Osteocyte (in vitro differentiated cells): Measurements from ENCODE around the gene ANKAR. TPM values are rescaled to one million over a fixed set of nuclear protein-coding genes. Genes with fewer than 3 reads are reported as not detected.
"Not testable (repeated sequence)": the region's sequence is repeated elsewhere in the genome, so short reads cannot be mapped to it uniquely, and the experiment has no call there.

ENCODE experiments used
- DNase-seq: peaks from one replicate; pipeline ENCODE4 v3.0.0; 2021; ENCODE audit warnings: mixed read lengths; ENCODE audit not compliant: unreplicated experiment; ENCODE audit errors: extremely low spot score
- H3K27ac Mint-ChIP-seq: one replicate; pipeline ENCODE4 v1.8.0; 2021; ENCODE audit warnings: mild to moderate bottlenecking, mixed read lengths; ENCODE audit not compliant: unreplicated experiment
- H3K27me3 Mint-ChIP-seq: one replicate; pipeline ENCODE4 v1.8.0; 2021; ENCODE audit warnings: mixed read lengths; ENCODE audit not compliant: unreplicated experiment
- H3K36me3 Mint-ChIP-seq: one replicate; pipeline ENCODE4 v1.8.0; 2021; ENCODE audit warnings: mixed read lengths; ENCODE audit not compliant: unreplicated experiment
- H3K4me1 Mint-ChIP-seq: one replicate; pipeline ENCODE4 v1.8.0; 2021; ENCODE audit warnings: mixed read lengths; ENCODE audit not compliant: unreplicated experiment
- H3K4me3 Mint-ChIP-seq: one replicate; pipeline ENCODE4 v1.8.0; 2021; ENCODE audit warnings: mild to moderate bottlenecking, moderate library complexity, mixed read lengths; ENCODE audit not compliant: unreplicated experiment
- H3K9me3 Mint-ChIP-seq: one replicate; pipeline ENCODE4 v1.8.0; 2021; ENCODE audit warnings: mixed read lengths; ENCODE audit not compliant: unreplicated experiment
- total RNA-seq: library from RNA; stranded (reverse); gene quantifications from 2 replicates; pipeline ENCODE4 v1.2.1, GENCODE V29; 2021
- TF ChIP-seq, protein P1 (sequence below): fragments of 200-600 bp; sonication (generic); IDR thresholded peaks from 2 replicates; pipeline ENCODE4 v1.5.0; 2021; ENCODE audit warnings: antibody characterized with exemption, mild to moderate bottlenecking, moderate library complexity

Gene ANKAR
- total RNA-seq, 1 donor from 2014 or later: 5.7 TPM

GRCh38 chr2:189681903-189682302, 7.4 kb downstream of the ANKAR start:
- Mint-ChIP-seq H3K4me1 (peaks cover 14% of the 10 kb centered on the region), H3K4me3 (no peak overlapping the region), H3K27me3 (no peaks in the 10 kb centered on the region), H3K9me3 (peaks cover 15% of the 10 kb centered on the region), H3K36me3 (peaks cover 9% of the 10 kb centered on the region), H3K27ac (no peak overlapping the region)
- no peak for DNase-seq
- TF ChIP-seq, protein P1, sequence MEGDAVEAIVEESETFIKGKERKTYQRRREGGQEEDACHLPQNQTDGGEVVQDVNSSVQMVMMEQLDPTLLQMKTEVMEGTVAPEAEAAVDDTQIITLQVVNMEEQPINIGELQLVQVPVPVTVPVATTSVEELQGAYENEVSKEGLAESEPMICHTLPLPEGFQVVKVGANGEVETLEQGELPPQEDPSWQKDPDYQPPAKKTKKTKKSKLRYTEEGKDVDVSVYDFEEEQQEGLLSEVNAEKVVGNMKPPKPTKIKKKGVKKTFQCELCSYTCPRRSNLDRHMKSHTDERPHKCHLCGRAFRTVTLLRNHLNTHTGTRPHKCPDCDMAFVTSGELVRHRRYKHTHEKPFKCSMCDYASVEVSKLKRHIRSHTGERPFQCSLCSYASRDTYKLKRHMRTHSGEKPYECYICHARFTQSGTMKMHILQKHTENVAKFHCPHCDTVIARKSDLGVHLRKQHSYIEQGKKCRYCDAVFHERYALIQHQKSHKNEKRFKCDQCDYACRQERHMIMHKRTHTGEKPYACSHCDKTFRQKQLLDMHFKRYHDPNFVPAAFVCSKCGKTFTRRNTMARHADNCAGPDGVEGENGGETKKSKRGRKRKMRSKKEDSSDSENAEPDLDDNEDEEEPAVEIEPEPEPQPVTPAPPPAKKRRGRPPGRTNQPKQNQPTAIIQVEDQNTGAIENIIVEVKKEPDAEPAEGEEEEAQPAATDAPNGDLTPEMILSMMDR: no peak

DNA sequence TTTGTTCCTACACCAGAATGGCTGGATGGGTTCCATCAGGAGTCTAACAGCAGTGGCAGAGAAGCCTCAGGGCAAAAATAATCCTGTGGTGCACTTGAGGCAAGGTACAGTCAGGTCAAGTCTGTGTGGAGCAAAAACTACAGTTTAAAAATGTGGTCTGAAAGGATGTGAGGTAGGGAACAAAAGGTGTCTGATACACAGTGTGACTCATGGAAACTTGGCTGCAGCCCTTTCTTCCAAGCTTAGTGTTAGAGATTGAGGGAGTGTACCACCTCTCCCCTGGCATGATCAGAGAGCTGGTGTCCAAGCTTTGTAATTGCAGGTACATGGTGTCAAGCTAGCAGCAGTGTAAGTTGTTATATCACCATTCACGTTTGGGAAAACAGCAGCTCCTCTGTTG, 8.9 kb downstream of the ANKAR start:
- H3K36me3 Mint-ChIP-seq: no peaks in the 10 kb centered on the region
- H3K4me3 Mint-ChIP-seq: no peak overlapping the region
- DNase-seq: no peak
- peaks cover 14% of the 10 kb centered on the region for H3K4me1 Mint-ChIP-seq
- no peaks in the 10 kb centered on the region for H3K27me3 Mint-ChIP-seq
- TF ChIP-seq, protein P1: no peak
- peaks cover 5% of the 10 kb centered on the region for H3K9me3 Mint-ChIP-seq
- no peak overlapping the region for H3K27ac Mint-ChIP-seq

DNA sequence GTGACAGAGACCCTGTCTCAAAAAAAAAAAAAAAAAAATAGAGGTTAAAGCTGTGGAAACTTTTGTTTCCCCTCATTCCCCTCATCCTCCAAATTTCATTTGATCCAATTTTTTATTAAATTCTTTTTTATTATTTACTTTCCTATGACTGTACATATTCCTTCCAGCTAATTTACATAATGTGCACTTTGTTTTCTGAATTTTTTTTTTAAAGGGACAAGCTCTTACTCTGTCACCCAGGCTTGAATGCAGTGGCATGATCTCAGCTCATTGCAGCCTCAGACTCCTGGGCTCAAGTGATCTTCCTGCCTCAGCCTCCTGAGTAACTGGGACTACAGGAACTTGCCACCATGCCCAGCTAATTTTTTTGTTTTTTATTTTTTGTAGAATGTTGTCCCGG, 10.3 kb downstream of the ANKAR start:
- H3K4me3 Mint-ChIP-seq: no peak overlapping the region

GRCh38 chr2:189685540-189686229, 11.2 kb downstream of the ANKAR start:
- no peak for DNase-seq
- TF ChIP-seq, protein P1: no peak
- H3K27ac Mint-ChIP-seq: no peak overlapping the region
- no peaks in the 10 kb centered on the region for H3K27me3 Mint-ChIP-seq
- peaks cover 11% of the 10 kb centered on the region for H3K4me1 Mint-ChIP-seq
- H3K4me3 Mint-ChIP-seq: no peak overlapping the region
- H3K36me3 Mint-ChIP-seq: no peaks in the 10 kb centered on the region
- H3K9me3 Mint-ChIP-seq: no peaks in the 10 kb centered on the region

More for the DNA sequence above, 10.3 kb downstream of the ANKAR start:
- Mint-ChIP-seq H3K9me3 (no peaks in the 10 kb centered on the region), H3K27ac (no peak overlapping the region), H3K4me1 (peaks cover 14% of the 10 kb centered on the region), H3K36me3 (no peaks in the 10 kb centered on the region), H3K27me3 (no peaks in the 10 kb centered on the region)
- TF ChIP-seq, protein P1: no peak
- DNase-seq: no peak

DNA sequence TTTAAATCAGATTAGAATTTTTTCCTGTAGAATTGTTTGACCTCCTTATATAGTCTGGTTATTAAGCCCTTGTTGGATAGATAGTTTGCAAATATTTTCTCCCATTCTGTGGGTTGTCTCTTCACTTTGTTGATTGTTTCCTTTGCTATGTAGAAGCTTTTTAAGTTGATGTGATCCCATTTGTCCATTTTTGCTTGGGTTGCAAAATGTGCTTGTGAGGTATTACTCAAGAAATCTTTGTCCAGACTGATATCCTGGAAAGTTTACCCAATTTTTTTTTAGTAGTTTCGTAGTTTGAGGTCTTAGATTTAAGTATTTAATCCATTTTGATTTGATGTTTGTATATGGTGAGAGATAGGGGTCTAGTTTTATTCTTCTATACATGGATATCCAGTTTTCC, 13.3 kb downstream of the ANKAR start:
- H3K9me3 Mint-ChIP-seq, H3K27me3 Mint-ChIP-seq, H3K4me3 Mint-ChIP-seq, H3K27ac Mint-ChIP-seq, H3K36me3 Mint-ChIP-seq, DNase-seq: not testable (repeated sequence)
- H3K4me1 Mint-ChIP-seq: peaks cover 11% of the 10 kb centered on the region
